ENCODE results near the gene TMPRSS12.
"Not testable (repeated sequence)": the region's sequence is repeated elsewhere in the genome, so short reads cannot be mapped to it uniquely, and the experiment has no call there.

TMPRSS12 gene

DNA sequence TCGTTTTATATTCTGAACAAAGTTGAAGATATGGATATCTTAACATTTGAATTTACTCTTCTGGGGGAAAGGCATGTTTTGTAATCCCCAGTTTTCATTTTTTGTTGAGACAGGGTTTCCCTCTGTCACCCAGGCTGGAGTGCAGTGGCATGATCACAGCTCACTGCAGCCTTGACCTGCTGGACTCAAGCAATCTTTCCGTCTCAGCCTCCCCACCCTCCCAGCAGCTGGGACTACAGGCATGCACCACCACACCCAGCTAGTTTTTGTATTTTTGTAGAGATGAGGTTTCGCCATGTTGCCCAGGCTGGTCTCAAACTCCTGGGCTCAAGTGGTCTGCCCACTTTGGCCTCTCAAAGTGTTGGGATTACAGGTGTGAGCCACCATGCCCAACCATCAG lies 84.2 kb downstream of the TMPRSS12 start:
- not testable (repeated sequence) for DNase-seq (ENCODE audit: low read depth)

- no peak for DNase-seq (ENCODE audit: low read depth)
Observed at GRCh38 chr12:50927356-50927755, 84.6 kb downstream of the TMPRSS12 start.

DNA sequence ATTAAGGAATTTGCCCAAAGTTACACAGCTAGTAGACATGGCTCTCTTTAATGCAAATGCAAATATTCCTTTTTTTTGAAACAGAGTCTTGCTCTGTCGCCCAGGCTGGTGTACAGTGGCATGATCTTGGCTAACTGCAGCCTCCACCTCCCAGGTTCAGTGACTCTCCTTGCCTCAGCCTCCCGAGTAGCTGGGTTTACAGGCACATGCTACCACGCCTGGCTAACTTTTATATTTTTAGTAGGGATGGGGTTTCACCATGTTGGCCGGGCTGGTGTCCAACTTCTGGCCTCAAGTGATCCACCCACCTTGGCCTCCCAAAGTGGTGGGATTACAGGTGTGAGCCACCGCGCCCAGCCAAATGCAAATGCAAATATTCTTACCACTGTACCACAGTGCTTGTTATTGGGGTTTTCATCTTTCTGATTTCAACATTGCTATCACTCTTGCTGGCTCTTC lies 85.1 kb downstream of the TMPRSS12 start:
- DNase-seq (ENCODE audit: low read depth), result no peak

DNA sequence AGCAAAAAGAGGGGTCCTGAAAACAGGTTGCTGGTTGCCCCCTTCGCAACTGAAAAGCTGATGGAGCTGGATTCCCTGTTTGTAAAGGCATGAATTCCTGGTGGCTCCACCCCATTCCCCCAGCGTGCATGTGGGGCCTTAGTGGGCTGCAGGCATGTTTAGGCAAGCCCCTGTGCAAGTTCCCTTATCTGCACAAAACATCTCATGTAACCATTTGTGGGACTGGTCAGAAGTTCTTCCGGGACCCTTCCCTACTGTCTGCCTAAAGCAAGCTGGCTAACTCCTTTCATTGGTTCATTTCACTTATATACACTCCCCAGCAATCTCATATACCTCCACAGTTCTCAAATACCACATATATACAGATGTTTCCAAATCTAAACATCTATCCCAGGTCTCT lies 85.7 kb downstream of the TMPRSS12 start:
- no peak for DNase-seq (ENCODE audit: low read depth)

DNA sequence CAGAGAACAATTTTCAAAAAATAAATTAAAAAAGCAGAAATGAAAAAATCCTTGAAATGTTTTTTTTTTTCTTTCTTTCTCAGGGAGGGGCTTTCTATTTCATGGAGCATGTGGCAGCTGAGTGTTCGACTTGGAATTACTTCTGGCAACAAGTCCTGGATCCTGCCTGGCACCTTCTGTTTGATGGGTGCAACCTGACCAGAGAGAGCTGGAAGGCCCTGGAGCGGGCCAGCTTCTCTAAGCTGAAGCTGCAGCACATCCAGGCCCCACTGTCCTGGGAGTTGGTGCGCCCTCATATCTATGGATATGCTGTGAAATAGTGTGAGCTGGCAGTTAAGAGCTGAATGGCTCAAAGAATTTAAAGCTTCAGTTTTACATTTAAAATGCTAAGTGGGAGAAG lies 87.1 kb downstream of the TMPRSS12 start:
- DNase-seq (ENCODE audit: low read depth), result no peak

GRCh38 chr12:50930477-50930876 lies 87.8 kb downstream of the TMPRSS12 start:
- DNase-seq (ENCODE audit: low read depth), result not testable (repeated sequence)

- no peak for DNase-seq (ENCODE audit: low read depth)
Observed at GRCh38 chr12:50932787-50933280, 90.1 kb downstream of the TMPRSS12 start.

DNA sequence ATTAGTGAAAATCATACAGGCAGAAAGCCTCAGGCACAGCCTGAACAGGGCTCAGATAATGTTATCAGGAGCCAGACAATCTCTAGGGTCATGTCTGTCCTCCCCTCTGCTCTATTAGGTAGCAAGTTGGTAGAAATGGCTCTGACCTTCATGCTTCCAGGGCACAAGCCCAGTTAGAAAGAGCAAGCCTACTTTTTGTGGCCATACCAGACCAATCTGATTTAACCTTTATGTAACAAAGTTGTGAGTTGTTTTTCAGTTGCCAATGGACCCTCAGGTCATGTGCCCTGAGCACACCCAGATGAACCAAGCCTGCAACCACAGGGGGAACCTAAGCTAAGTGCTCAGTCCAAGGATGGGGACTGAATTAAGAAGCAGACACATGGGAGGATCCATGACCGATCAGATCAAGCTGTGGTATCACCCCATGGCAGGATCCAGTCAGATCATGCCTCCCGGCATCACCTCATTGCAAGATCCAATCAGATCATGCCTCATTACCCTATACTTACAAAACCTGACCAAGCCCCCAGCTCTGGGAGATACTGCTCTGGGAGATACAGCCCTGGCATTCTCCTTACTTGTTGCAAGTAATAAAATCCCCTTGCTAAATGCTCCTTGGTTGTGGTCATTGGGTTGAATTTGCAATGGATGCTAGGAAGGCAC lies 90.9 kb downstream of the TMPRSS12 start:
- no peak for DNase-seq (ENCODE audit: low read depth)

DNA sequence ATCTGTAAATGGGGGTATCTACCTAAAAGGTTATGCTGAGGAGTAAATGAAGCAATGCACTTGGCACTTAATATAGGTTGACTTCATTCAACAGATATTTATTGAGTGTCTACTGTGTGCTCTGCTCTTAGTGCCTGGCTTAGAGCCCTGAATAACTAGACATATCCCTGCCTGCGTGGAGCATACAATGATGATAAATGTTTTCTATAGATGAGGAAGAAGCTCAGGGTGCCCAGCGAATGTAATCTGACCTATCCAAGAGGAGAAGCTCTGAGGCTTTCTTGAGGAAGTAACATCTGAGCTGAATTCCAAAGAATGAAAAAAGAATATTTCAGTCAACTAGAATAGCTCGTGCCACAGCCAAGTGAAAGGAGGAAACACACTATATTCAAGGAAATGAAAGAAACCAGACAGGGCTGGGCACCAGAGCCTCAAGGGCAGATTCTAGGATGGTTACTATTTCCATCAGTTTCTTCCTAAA lies 91.7 kb downstream of the TMPRSS12 start:
- DNase-seq (ENCODE audit: low read depth), result no peak

DNA sequence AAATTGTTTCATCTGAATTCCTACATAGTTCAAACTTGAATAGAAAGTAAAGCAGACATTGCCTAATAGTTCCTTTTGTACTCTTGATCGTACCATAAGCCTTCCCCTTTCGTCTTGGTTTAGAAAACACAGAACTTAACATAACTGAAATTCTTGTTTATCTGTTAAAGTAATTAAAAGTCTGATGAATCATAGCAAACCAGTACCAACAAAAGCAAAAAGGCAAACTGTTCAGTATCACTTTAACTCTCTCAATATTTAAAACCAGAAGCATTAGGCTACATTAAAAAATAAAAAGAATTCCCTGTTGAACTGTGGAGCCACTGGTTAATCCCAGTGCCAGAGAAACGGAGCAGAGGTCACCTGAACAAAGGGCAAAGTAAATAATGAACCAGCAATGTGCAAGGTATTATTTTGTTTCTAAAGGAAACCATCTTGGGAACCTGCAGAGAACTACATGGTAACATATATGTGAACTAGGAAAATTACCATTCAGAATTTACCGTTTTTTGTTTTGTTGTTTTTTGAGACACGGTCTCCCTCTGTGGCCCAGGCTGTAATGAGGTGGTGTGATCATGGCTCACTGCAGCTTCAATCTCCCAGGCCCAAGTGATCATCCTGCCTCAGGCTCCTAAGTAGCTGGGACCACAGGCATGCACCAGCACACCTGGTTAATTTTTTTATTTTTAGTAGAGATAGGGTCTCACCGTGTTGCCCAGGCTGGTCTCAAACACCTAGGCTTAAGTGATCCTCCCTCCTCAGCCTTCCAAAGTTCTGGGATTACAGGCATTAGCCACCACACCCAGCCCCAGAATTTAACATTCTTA lies 92.5 kb downstream of the TMPRSS12 start:
- DNase-seq (ENCODE audit: low read depth), result no peak

GRCh38 chr12:50936821-50937530 lies 94.2 kb downstream of the TMPRSS12 start:
- DNase-seq (ENCODE audit: low read depth), result no peak
